ENCODE measurements around the gene LRRC49. TPM values are rescaled to one million over a fixed set of nuclear protein-coding genes. Genes with fewer than 3 reads are reported as not detected.
A peak's percentile ranks its signal among the peaks of the same experiment; 100 is the strongest.

The LRRC49 gene
- total RNA-seq, 1 experiment from 2014 or later: 6.2 TPM

DNA sequence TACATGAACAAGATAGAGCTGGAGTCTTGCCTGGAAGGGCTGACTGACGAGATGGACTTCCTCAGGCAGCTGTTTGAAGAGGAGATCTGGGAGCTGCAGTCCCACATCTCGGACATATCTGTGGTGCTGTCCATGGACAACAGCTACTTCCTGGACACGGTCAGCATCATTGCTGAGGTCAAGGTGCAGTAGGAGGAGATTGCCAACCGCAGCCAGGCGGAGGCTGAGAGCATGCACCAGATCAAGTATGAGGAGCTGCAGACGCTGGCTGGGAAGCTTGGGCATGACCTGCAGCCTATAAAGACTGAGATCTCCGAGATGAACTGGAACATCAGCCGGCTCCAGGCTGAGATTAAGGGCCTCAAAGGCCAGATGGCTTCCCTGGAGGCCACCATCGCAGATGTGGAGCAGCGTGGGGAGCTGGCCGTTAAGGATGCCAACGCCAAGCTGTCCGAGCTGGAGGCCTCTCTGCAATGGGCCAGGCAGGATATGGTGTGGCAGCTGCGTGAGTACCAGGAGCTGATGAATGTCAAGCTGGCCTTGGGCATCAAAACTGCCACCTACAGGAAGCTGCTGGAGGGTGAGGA lies 33.2 kb upstream of the LRRC49 start:
- H3K27ac ChIP-seq: no peak overlapping the region
- no peaks in the 10 kb centered on the region for H3K27me3 ChIP-seq (ENCODE audit: insufficient read depth, low read depth)
- H3F3A ChIP-seq (ENCODE audit: insufficient read depth, low read depth): peaks cover 47% of the 10 kb centered on the region
- DNase-seq: no peak
- no peak overlapping the region for H2AFZ ChIP-seq
- no TSS peak for BruUV-seq (replicated peaks)
- no peaks in the 10 kb centered on the region for H3K9me3 ChIP-seq (ENCODE audit: insufficient read depth, low read depth)
- H3K4me3 ChIP-seq: no peak overlapping the region
- no peak overlapping the region for H3K4me2 ChIP-seq
- TF ChIP-seq, protein P1, sequence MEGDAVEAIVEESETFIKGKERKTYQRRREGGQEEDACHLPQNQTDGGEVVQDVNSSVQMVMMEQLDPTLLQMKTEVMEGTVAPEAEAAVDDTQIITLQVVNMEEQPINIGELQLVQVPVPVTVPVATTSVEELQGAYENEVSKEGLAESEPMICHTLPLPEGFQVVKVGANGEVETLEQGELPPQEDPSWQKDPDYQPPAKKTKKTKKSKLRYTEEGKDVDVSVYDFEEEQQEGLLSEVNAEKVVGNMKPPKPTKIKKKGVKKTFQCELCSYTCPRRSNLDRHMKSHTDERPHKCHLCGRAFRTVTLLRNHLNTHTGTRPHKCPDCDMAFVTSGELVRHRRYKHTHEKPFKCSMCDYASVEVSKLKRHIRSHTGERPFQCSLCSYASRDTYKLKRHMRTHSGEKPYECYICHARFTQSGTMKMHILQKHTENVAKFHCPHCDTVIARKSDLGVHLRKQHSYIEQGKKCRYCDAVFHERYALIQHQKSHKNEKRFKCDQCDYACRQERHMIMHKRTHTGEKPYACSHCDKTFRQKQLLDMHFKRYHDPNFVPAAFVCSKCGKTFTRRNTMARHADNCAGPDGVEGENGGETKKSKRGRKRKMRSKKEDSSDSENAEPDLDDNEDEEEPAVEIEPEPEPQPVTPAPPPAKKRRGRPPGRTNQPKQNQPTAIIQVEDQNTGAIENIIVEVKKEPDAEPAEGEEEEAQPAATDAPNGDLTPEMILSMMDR (conservative IDR thresholded peaks at IDR 0.05): no peak
- TF ChIP-seq EZH2 (IDR thresholded peaks at IDR 0.05; ENCODE audit: low read depth): no peak
- no peaks in the 10 kb centered on the region for H3K36me3 ChIP-seq (ENCODE audit: low read depth)
- CTCF ChIA-PET: no interaction called here
- no peaks in the 10 kb centered on the region for H4K20me1 ChIP-seq (ENCODE audit: insufficient read depth)
- H3K4me1 ChIP-seq (replicated peaks; ENCODE audit: insufficient read depth): peaks cover 41% of the 10 kb centered on the region
- no peaks in the 10 kb centered on the region for H3K9me2 ChIP-seq (ENCODE audit: insufficient read depth)
- no peaks in the 10 kb centered on the region for H3K79me2 ChIP-seq (ENCODE audit: low read depth)
- intact Hi-C loops (cut with micrococcal nuclease; ENCODE audit: unreplicated experiment): no loop called here
- POLR2A ChIA-PET (ENCODE audit: unreplicated experiment): no interaction called here

DNA sequence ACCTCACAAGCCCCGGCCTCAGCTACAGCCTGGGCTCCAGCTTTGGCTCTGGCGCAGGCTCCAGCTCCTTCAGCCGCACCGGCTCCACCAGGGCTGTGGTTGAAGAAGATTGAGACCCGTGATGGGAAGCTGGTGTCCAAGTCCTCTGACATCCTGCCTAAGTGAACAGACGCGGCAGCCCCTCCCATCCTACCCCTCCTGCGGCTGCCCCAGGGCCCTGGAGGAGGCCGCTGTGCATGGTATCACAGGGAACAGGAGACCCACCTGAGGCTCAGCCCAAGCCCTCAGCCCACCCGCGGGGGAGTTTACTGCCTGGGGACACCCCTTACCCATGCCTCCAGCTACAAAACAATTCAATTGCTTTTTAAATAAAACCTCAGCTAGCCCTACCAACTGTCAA lies 32.6 kb upstream of the LRRC49 start:
- Histone ChIP-seq H3K9me2 (ENCODE audit: insufficient read depth) (no peaks in the 10 kb centered on the region), H4K20me1 (ENCODE audit: insufficient read depth) (no peaks in the 10 kb centered on the region), H3K36me3 (ENCODE audit: low read depth) (no peaks in the 10 kb centered on the region), H3K27ac (no peak overlapping the region), H3K27me3 (ENCODE audit: insufficient read depth, low read depth) (no peaks in the 10 kb centered on the region), H3K4me2 (no peak overlapping the region), H3F3A (ENCODE audit: insufficient read depth, low read depth) (peaks cover 42% of the 10 kb centered on the region), H3K4me1 (replicated peaks; ENCODE audit: insufficient read depth) (peaks cover 37% of the 10 kb centered on the region), H3K4me3 (no peak overlapping the region), H2AFZ (no peak overlapping the region), H3K79me2 (ENCODE audit: low read depth) (no peaks in the 10 kb centered on the region), H3K9me3 (ENCODE audit: insufficient read depth, low read depth) (no peaks in the 10 kb centered on the region)
- BruUV-seq (replicated peaks): no TSS peak
- DNase-seq: no peak
- intact Hi-C loops (cut with micrococcal nuclease; ENCODE audit: unreplicated experiment): no loop called here
- no peak for TF ChIP-seq EZH2 (IDR thresholded peaks at IDR 0.05; ENCODE audit: low read depth)
- TF ChIP-seq, protein P1 (conservative IDR thresholded peaks at IDR 0.05): no peak
- ChIA-PET POLR2A (ENCODE audit: unreplicated experiment) (no interaction called here), CTCF (no interaction called here)

DNA sequence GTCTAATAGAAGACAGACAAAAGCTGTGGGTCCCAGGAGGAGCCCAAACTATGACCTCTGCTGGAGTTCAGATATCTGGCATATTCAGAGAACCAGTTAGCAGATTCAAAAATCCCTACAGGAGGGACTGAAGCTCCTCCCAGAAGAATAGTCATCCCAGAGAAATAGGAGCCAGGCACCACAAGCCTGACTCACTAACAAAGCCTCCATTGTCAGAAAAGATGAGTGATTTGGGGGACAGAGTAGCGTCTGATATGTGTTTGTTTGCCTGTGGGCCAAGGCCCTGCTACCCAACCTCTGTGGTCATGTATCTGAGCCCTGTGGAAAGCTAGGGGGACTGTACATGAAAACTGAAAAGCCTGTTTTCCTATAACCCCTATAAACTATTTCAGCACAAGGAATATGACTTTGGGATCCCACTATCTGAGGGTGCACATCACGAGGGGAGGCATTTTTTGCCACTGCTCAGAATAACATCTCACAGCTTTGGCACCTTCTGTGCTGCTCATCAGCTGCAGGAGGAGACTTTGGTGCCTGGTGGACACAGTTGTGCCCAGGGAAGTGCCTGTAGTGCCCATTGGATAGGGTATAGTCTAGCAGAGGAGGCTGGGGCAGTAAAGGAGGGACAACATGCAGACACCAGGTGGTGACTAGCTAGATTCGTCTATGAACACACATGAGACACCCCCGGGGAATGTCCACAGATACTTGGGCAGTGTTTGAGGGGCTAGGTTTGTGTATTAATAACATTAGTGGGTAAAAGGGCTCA lies 29.0 kb upstream of the LRRC49 start:
- Histone ChIP-seq H3K9me3 (ENCODE audit: insufficient read depth, low read depth) (no peaks in the 10 kb centered on the region), H2AFZ (no peak overlapping the region), H3K4me3 (no peak overlapping the region), H4K20me1 (ENCODE audit: insufficient read depth) (no peaks in the 10 kb centered on the region), H3K9me2 (ENCODE audit: insufficient read depth) (no peaks in the 10 kb centered on the region), H3K36me3 (ENCODE audit: low read depth) (no peaks in the 10 kb centered on the region), H3K27me3 (ENCODE audit: insufficient read depth, low read depth) (no peaks in the 10 kb centered on the region), H3K79me2 (ENCODE audit: low read depth) (no peaks in the 10 kb centered on the region), H3K4me1 (replicated peaks; ENCODE audit: insufficient read depth) (peaks cover 15% of the 10 kb centered on the region), H3F3A (ENCODE audit: insufficient read depth, low read depth) (peaks cover 17% of the 10 kb centered on the region; the same call in 1 of the 2 replicates), H3K27ac (peak overlapping the region; percentile 46; the same call in 1 of the 2 replicates), H3K4me2 (0 out of 2 replicates have a peak overlapping the region, but pooled peaks have one; percentile 32)
- intact Hi-C loops (cut with micrococcal nuclease; ENCODE audit: unreplicated experiment): no loop called here
- ChIA-PET CTCF (interaction anchor here (0.6 to 1.5 kb wide), 4 partner anchors 11 to 1368 kb away, joined by 4 to 17 read pairs (median 10); no protein-coding TSS in a partner anchor), POLR2A (ENCODE audit: unreplicated experiment) (interaction anchor here (0.6 to 0.7 kb wide), 2 partner anchors 12 to 403 kb away, joined by 3 to 5 read pairs; no protein-coding TSS in a partner anchor)
- no TSS peak for BruUV-seq (replicated peaks)
- TF ChIP-seq EZH2 (IDR thresholded peaks at IDR 0.05; ENCODE audit: low read depth): no peak
- TF ChIP-seq, protein P1 (conservative IDR thresholded peaks at IDR 0.05): no peak
- peak; percentile 46 to 82 for DNase-seq
